ENCODE results near the gene CHCHD6. TPM values are rescaled to one million over a fixed set of nuclear protein-coding genes. Genes with fewer than 3 reads are reported as not detected.

Gene CHCHD6
- total RNA-seq, 4 donors from 2014 or later: 6.4 to 14.2 (median 10.3) TPM; not detected in 1

- TF ChIP-seq POLR2A (IDR thresholded peaks at IDR 0.05) (no peak), CTCF (IDR thresholded peaks at IDR 0.05) (no peak)
- no peak overlapping the region for H3K27ac ChIP-seq
- H3K4me3 ChIP-seq: no peak overlapping the region
- H3K36me3 ChIP-seq: no peaks in the 10 kb centered on the region
- peaks cover 0 to 4% of the 10 kb centered on the region in 2 donors for H3K4me1 ChIP-seq
- DNase-seq: no peak
- intact Hi-C loops (cut with DNase I; ENCODE audit: low total_unique reads): no loop called here
- no peaks in the 10 kb centered on the region for H3K9me3 ChIP-seq
- no peaks in the 10 kb centered on the region for H3K27me3 ChIP-seq
Measured at GRCh38 chr3:126706631-126707030, 2.6 kb downstream of the CHCHD6 start.

DNA sequence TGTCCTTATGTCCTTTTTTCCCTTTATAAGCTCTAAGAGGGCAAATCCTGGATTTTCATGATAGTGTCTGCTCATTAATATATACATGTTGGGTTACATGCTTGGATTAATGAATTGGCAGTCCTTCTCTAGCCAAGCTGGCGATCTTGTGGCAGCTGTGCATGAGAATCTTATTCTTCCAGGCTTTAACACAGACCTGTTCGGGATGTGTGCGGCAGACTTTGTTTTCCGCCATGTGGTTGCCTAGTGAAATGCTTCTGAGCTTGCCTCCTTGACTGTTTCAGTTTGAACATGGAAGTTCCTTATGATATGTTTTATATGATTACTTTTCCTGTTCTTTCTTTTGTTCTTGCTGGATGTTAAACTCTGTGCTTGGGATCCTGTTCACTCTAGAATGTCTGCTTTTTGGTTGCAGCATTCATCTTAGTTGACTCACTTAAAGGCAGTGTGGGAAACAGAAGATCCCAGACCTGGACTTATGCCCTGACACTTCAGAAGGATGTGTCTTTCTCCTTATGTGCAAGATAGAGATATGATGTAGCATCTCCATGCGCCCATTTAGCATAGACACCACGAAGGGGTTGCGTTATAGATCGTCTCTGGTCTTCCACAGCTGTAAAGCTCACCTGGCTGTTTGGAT is 7.2 kb downstream of the CHCHD6 start:
- no peak for DNase-seq
- TF ChIP-seq CTCF (IDR thresholded peaks at IDR 0.05): no peak
- TF ChIP-seq POLR2A (IDR thresholded peaks at IDR 0.05): no peak
- intact Hi-C loops (cut with DNase I; ENCODE audit: low total_unique reads): no loop called here
- H3K4me3 ChIP-seq: no peak overlapping the region
- no peaks in the 10 kb centered on the region for H3K9me3 ChIP-seq
- H3K36me3 ChIP-seq: no peaks in the 10 kb centered on the region
- no peaks in the 10 kb centered on the region for H3K27me3 ChIP-seq
- H3K4me1 ChIP-seq: no peaks in the 10 kb centered on the region
- no peak overlapping the region for H3K27ac ChIP-seq

- TF ChIP-seq CTCF (IDR thresholded peaks at IDR 0.05) (no peak), POLR2A (IDR thresholded peaks at IDR 0.05) (no peak)
- intact Hi-C loops (cut with DNase I; ENCODE audit: low total_unique reads): no loop called here
- DNase-seq: no peak
Measured at GRCh38 chr3:126713199-126713598, 9.2 kb downstream of the CHCHD6 start.

DNA sequence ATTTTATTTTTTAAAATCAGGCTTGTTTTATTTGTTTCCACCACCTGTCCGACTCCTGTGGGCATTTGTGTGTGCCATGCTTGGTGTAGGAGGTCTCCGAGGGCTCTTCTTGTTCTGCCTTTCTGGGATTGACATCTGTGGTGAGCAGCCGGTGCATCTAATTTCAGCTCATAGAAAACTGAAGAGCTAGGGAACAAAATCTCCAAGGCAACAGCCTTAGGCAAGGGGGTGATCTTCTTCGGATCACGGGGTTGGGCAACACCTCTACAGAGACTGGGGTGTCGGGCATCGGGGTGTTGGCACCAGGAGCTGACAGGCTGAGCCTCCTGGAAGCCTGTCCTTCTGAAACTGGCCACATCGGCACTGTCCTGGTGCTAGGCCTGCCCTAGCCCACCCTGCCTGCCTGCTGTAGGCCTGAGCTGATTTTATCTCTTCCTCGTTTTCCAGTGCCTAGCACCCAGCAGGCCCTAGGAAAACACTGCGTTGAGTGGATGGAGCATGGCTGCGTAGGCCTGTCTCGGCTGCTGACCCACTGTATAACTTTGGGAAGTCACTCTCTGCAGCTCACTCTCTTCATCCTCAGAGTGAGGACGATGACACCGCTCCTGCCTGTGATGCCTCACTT is 10.3 kb downstream of the CHCHD6 start:
- no peaks in the 10 kb centered on the region for H3K9me3 ChIP-seq
- no peak overlapping the region for H3K4me3 ChIP-seq
- intact Hi-C loops (cut with DNase I; ENCODE audit: low total_unique reads): no loop called here
- no peaks in the 10 kb centered on the region for H3K36me3 ChIP-seq
- TF ChIP-seq POLR2A (IDR thresholded peaks at IDR 0.05): no peak
- TF ChIP-seq CTCF (IDR thresholded peaks at IDR 0.05): no peak
- no peak for DNase-seq
- H3K27me3 ChIP-seq: no peaks in the 10 kb centered on the region
- no peaks in the 10 kb centered on the region for H3K4me1 ChIP-seq
- H3K27ac ChIP-seq: no peak overlapping the region

More at GRCh38 chr3:126713199-126713598, 9.2 kb downstream of the CHCHD6 start:
- Histone ChIP-seq H3K4me1 (no peaks in the 10 kb centered on the region), H3K4me3 (no peak overlapping the region), H3K27ac (no peak overlapping the region), H3K36me3 (no peaks in the 10 kb centered on the region), H3K9me3 (no peaks in the 10 kb centered on the region), H3K27me3 (no peaks in the 10 kb centered on the region)

DNA sequence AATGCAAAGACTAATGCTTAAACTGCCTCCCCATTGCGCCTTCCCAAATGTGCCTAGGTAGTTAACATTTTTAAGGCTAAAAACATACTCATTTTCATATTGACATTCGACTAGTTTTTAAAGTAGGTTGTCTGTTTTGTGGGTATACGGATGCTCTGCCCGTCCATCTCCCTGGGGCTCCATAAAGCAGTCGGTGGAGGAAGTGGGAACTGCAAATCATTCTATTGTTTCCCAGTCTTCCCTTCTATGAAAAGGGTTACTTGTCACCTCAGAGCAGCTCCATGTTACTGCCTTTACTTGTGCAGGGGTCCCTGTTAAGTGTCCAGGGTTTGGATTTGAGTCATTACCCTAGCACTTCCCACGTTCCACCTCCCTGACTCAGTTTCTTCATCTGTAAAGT is 10.9 kb downstream of the CHCHD6 start:
- no peak overlapping the region for H3K4me3 ChIP-seq
- no peak overlapping the region for H3K27ac ChIP-seq
- H3K9me3 ChIP-seq: no peaks in the 10 kb centered on the region
- no peak for DNase-seq
- no peaks in the 10 kb centered on the region for H3K36me3 ChIP-seq
- H3K27me3 ChIP-seq: no peaks in the 10 kb centered on the region
- no peaks in the 10 kb centered on the region for H3K4me1 ChIP-seq
- TF ChIP-seq POLR2A (IDR thresholded peaks at IDR 0.05): no peak
- no peak for TF ChIP-seq CTCF (IDR thresholded peaks at IDR 0.05)
- intact Hi-C loops (cut with DNase I; ENCODE audit: low total_unique reads): no loop called here
